ENCODE results near the gene WBP1L.

DNA sequence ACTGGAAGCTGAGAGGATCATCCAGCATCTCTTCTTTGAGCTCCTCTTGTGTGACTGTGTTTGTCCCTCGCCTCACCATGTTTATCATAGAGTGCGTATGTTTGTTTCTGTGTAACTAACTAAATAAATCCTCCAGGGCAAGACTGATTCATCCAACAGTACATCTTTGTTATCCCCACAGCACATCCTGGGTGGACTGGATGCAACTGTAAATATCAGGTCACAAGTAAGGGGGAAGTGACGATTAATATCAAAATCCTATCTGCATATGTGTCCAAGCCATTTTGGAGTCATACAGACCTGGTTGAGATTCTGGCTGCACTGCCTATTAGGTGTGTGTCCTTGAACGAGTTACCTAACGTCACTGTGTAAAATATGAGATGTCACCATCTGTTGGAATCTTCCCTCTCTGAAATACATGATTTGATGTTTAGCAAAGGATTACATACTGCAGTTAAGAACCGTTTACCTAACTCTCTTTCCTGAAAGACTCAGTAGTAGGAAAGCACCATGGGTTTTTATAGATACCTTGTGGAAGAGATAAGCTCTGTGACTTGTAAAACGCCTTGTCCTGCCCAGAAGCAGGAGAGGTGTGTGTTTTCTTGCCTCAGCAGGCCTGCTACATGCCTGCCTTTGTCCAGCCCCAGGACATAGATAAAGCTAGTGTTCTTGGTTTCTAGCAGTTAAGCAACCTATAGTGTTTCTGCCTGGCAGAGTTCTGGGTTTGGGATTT lies 25.8 kb downstream of the WBP1L start:
- TF ChIP-seq, protein P1, sequence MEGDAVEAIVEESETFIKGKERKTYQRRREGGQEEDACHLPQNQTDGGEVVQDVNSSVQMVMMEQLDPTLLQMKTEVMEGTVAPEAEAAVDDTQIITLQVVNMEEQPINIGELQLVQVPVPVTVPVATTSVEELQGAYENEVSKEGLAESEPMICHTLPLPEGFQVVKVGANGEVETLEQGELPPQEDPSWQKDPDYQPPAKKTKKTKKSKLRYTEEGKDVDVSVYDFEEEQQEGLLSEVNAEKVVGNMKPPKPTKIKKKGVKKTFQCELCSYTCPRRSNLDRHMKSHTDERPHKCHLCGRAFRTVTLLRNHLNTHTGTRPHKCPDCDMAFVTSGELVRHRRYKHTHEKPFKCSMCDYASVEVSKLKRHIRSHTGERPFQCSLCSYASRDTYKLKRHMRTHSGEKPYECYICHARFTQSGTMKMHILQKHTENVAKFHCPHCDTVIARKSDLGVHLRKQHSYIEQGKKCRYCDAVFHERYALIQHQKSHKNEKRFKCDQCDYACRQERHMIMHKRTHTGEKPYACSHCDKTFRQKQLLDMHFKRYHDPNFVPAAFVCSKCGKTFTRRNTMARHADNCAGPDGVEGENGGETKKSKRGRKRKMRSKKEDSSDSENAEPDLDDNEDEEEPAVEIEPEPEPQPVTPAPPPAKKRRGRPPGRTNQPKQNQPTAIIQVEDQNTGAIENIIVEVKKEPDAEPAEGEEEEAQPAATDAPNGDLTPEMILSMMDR (IDR thresholded peaks at IDR 0.05 in 4 of 5, conservative IDR thresholded peaks at IDR 0.05 in 1 of 5) = no peak
- TF ChIP-seq POLR2A (IDR thresholded peaks at IDR 0.05) = no peak
